Esophagus squamous epithelium (tissue), 5 donors: Measurements from ENCODE around the gene CDC42BPA. TPM values are rescaled to one million over a fixed set of nuclear protein-coding genes. Genes with fewer than 3 reads are reported as not detected.
"Not testable (repeated sequence)": the region's sequence is repeated elsewhere in the genome, so short reads cannot be mapped to it uniquely, and the experiment has no call there.

Experiments used
- DNase-seq: peaks from one replicate; lab custom pipeline; 2025; lab: John Stamatoyannopoulos, UW
- H3K27ac ChIP-seq, 4 donors: fragments of 200-600 bp; sonication (generic); one replicate each; pipeline ENCODE4 v1.5.1; 2016 to 2019; ENCODE audit warnings: mild to moderate bottlenecking in 1 of 4
- H3K27me3 ChIP-seq, 4 donors: fragments of 200-600 bp; sonication (generic); 1 replicate in 3 of 4; 2 replicates in 1 of 4; pipeline versions ENCODE4 v1.5.1 to v1.6.0; 2017 to 2021; ENCODE audit warnings: antibody characterized with exemption in 1 of 4
- H3K36me3 ChIP-seq, 3 donors: fragments of 200-600 bp; sonication (generic); one replicate each; pipeline ENCODE4 v1.5.1; 2016 to 2019
- H3K4me1 ChIP-seq, 3 donors: fragments of 200-600 bp; sonication (generic); one replicate each; pipeline ENCODE4 v1.5.1; 2017 to 2019
- H3K4me3 ChIP-seq, 4 donors: fragments of 200-600 bp; sonication (generic); 1 replicate in 3 of 4; 2 replicates in 1 of 4; pipeline ENCODE4 v1.5.1; 2016 to 2019; ENCODE audit warnings: mild to moderate bottlenecking in 2 of 4, moderate library complexity in 1 of 4
- H3K9me3 ChIP-seq, 3 donors: fragments of 200-600 bp; sonication (generic); one replicate each; pipeline ENCODE4 v1.5.1; 2016 to 2019
- POLR2A ChIP-seq, 4 donors: fragments of 450-650 bp; IDR thresholded peaks; one replicate each; pipeline ENCODE4 v1.6.1; 2017; ENCODE audit warnings: antibody characterized with exemption in 4 of 4, mild to moderate bottlenecking in 4 of 4, moderate library complexity in 3 of 4
- WGBS, 2 donors: methylation state at CpG; one replicate each; pipeline ENCODE4 v1.1.5; 2018; 5-methylcytosine and 5-hydroxymethylcytosine counted together
- intact Hi-C: fragments of 100-400 bp; cut with DNase I; formaldehyde crosslinking; loops from one replicate; pipeline ENCODE4 v1.15.0; 2022
- total RNA-seq, 4 donors: library from RNA; depleted of rRNA; stranded (reverse); fragments of >200 nt; gene quantifications; one replicate each; pipeline ENCODE4 v1.1.0, GENCODE V29; 2016
- TF ChIP-seq, protein P1 (sequence below), 6 experiments: fragments of 450-650 bp in 4 of 6; fragments of 200-600 bp in 2 of 6; sonication (generic) in 2 of 6; IDR thresholded peaks; one replicate each; pipeline ENCODE4 v1.5.1; 2016 to 2019; ENCODE audit warnings: antibody characterized with exemption in 6 of 6, mild to moderate bottlenecking in 4 of 6, moderate library complexity in 4 of 6
- donor health status: DM: yes; HTN: yes; CAD: no.

The CDC42BPA gene
- total RNA-seq, 4 donors from 2014 or later, result 4.3 to 33.6 (median 17.2) TPM

DNA sequence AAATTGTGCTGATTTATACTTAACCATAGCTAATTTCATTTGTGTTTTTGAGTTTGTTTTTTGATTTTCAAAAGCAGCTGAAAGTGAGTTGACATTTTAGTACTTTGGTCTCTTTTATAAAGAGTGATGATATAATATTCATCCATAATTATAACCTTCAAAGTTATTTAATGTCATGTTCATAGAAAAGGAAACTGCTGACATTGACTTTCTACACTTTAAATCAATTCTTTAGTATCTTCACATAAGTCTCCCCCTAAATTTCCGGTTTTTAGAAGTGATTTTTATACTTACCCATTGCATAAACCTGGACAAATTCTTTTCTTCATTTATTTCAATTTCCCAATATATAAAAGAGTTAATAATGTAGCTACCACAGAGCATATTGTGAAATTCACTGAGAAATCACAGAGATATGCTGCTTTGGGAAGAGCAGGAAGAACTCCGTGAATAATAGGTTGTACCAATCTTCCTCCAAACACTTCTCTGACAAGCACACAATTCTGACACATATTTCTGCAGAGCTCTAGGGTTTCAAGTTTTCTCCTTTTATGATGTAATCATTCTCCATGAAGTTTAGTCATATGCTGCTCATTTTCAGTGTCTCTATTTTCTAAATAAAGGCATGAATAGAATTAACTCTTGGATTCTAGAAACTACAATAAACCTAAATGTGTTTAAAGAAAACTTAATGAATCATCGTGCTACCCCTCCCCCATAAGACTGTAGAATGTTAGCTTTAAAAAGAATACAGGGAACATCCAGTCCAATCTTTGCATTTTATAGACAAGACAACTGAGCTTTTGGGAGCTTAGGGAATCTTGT, 25.6 kb upstream of the CDC42BPA start:
- no peaks in the 10 kb centered on the region for H3K36me3 ChIP-seq
- WGBS, 2 donors, result 22 to 26% methylated on average over 3 of the region's 3 CpGs
- TF ChIP-seq, protein P1, sequence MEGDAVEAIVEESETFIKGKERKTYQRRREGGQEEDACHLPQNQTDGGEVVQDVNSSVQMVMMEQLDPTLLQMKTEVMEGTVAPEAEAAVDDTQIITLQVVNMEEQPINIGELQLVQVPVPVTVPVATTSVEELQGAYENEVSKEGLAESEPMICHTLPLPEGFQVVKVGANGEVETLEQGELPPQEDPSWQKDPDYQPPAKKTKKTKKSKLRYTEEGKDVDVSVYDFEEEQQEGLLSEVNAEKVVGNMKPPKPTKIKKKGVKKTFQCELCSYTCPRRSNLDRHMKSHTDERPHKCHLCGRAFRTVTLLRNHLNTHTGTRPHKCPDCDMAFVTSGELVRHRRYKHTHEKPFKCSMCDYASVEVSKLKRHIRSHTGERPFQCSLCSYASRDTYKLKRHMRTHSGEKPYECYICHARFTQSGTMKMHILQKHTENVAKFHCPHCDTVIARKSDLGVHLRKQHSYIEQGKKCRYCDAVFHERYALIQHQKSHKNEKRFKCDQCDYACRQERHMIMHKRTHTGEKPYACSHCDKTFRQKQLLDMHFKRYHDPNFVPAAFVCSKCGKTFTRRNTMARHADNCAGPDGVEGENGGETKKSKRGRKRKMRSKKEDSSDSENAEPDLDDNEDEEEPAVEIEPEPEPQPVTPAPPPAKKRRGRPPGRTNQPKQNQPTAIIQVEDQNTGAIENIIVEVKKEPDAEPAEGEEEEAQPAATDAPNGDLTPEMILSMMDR (IDR thresholded peaks at IDR 0.05), result no peak
- no peak for TF ChIP-seq POLR2A (IDR thresholded peaks at IDR 0.05)
- no peak for DNase-seq
- no peaks in the 10 kb centered on the region for H3K27me3 ChIP-seq
- no peak overlapping the region for H3K27ac ChIP-seq
- H3K4me3 ChIP-seq, result no peak overlapping the region
- peaks cover 0 to 5% (median 0%) of the 10 kb centered on the region in 3 donors for H3K4me1 ChIP-seq
- H3K9me3 ChIP-seq, result no peaks in the 10 kb centered on the region
- intact Hi-C loops, result no loop called here

- no peaks in the 10 kb centered on the region for H3K9me3 ChIP-seq
- H3K36me3 ChIP-seq, result no peaks in the 10 kb centered on the region
- no peak overlapping the region for H3K27ac ChIP-seq
- H3K27me3 ChIP-seq, result no peaks in the 10 kb centered on the region
- H3K4me3 ChIP-seq, result no peak overlapping the region
- intact Hi-C loops, result no loop called here
- DNase-seq, result no peak
- no peak for TF ChIP-seq POLR2A (IDR thresholded peaks at IDR 0.05)
- TF ChIP-seq, protein P1 (IDR thresholded peaks at IDR 0.05), result no peak
- peaks cover 0 to 5% (median 0%) of the 10 kb centered on the region in 3 donors for H3K4me1 ChIP-seq
These were observed 24.9 kb upstream of the CDC42BPA start for GRCh38 chr1:227343206-227343605.

GRCh38 chr1:227342075-227342829, 24.0 kb upstream of the CDC42BPA start:
- TF ChIP-seq POLR2A (IDR thresholded peaks at IDR 0.05), result no peak
- TF ChIP-seq, protein P1 (IDR thresholded peaks at IDR 0.05), result no peak
- intact Hi-C loops, result no loop called here
- H3K27me3 ChIP-seq, result no peaks in the 10 kb centered on the region
- no peak overlapping the region for H3K27ac ChIP-seq
- DNase-seq, result no peak
- H3K4me1 ChIP-seq, result peaks cover 0 to 5% (median 0%) of the 10 kb centered on the region in 3 donors
- WGBS, 2 donors, result 92 to 100% methylated on average over 3 of the region's 3 CpGs
- H3K36me3 ChIP-seq, result no peaks in the 10 kb centered on the region
- H3K4me3 ChIP-seq, result no peak overlapping the region
- no peaks in the 10 kb centered on the region for H3K9me3 ChIP-seq

DNA sequence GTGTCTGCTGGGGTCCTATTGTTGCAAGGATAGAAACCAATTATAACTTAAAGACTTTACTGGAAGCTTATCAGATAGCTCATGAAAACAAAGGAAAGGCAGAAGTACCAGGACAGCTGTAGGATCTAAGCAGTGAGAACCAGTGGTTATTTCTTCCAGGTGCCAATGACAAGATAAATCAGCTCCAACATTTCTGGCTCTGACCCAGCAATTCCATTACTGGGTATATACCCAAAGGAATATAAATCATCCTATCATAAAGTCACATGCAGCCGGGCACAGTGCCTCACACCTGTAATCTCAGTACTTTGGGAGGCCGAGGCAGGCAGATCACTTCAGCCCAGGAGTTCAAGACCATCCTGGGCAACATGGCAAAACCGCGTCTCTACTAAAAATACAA, 17.8 kb upstream of the CDC42BPA start:
- DNase-seq, intact Hi-C loops: not testable (repeated sequence)

GRCh38 chr1:227335242-227336020, 17.1 kb upstream of the CDC42BPA start:
- TF ChIP-seq POLR2A (IDR thresholded peaks at IDR 0.05), result no peak
- TF ChIP-seq, protein P1 (IDR thresholded peaks at IDR 0.05), result no peak

More for the DNA sequence above, 17.8 kb upstream of the CDC42BPA start:
- H3K27me3 ChIP-seq, H3K36me3 ChIP-seq, H3K9me3 ChIP-seq, H3K4me1 ChIP-seq, H3K27ac ChIP-seq, H3K4me3 ChIP-seq: not testable (repeated sequence)
- 87 to 96% methylated on average over 3 to 4 of the region's 4 CpGs for WGBS, 2 donors

More at GRCh38 chr1:227335242-227336020, 17.1 kb upstream of the CDC42BPA start:
- Histone ChIP-seq H3K4me1 (no peaks in the 10 kb centered on the region), H3K27ac (no peak overlapping the region), H3K9me3 (peaks cover 0 to 4% (median 0%) of the 10 kb centered on the region in 3 donors), H3K27me3 (no peaks in the 10 kb centered on the region), H3K4me3 (no peak overlapping the region), H3K36me3 (no peaks in the 10 kb centered on the region)
- intact Hi-C loops, result no loop called here
- WGBS, 2 donors, result 89 to 94% methylated on average over 4 to 5 of the region's 5 CpGs
- DNase-seq, result no peak
